HG02642 (cell line): Measurements from ENCODE around the gene IL10RA.
"Not testable (repeated sequence)": the region's sequence is repeated elsewhere in the genome, so short reads cannot be mapped to it uniquely, and the experiment has no call there.

Experiments used
- ATAC-seq: cut with Tn5 transposase; IDR thresholded peaks from one replicate; pipeline ENCODE4 v1.9.1; 2021; ENCODE audit warnings: mild to moderate bottlenecking; ENCODE audit not compliant: unreplicated experiment, poor library complexity

IL10RA gene

GRCh38 chr11:117985953-117986887 is at the start of gene IL10RA:
TSS of gene IL10RA (plus strand) at chr11:117986394. CDS start at chr11:117986468, 74 bp downstream.
- peak; percentile 91 for ATAC-seq

GRCh38 chr11:117936973-117937372 is 49.2 kb upstream of the IL10RA start:
- no peak for ATAC-seq

- ATAC-seq = no peak
Observed at GRCh38 chr11:117940736-117941135, 45.5 kb upstream of the IL10RA start.

- no peak for ATAC-seq
Observed at GRCh38 chr11:117941163-117941707, 45.0 kb upstream of the IL10RA start.

GRCh38 chr11:117941976-117942654 is 44.1 kb upstream of the IL10RA start:
- ATAC-seq = no peak

- peak; percentile 41 for ATAC-seq
Observed at GRCh38 chr11:117944554-117944953, 41.6 kb upstream of the IL10RA start.

GRCh38 chr11:117945047-117945810 is 41.0 kb upstream of the IL10RA start:
- ATAC-seq = no peak

- ATAC-seq = peak; percentile 14
Observed at GRCh38 chr11:117946156-117946841, 39.9 kb upstream of the IL10RA start.

GRCh38 chr11:117946842-117947526 is 39.2 kb upstream of the IL10RA start:
- peak; percentile 50 for ATAC-seq

GRCh38 chr11:117947751-117948150 is 38.4 kb upstream of the IL10RA start:
- ATAC-seq = not testable (repeated sequence)

GRCh38 chr11:117948466-117948865 is 37.7 kb upstream of the IL10RA start:
- ATAC-seq = not testable (repeated sequence)

- ATAC-seq = no peak
Observed at GRCh38 chr11:117949062-117949461, 37.1 kb upstream of the IL10RA start.

GRCh38 chr11:117950301-117950700 is 35.9 kb upstream of the IL10RA start:
- ATAC-seq = no peak

- ATAC-seq = no peak
Observed at GRCh38 chr11:117950993-117951961, 34.9 kb upstream of the IL10RA start.

GRCh38 chr11:117953024-117953671 is 33.0 kb upstream of the IL10RA start:
- ATAC-seq = no peak

GRCh38 chr11:117958949-117959348 is 27.2 kb upstream of the IL10RA start:
- no peak for ATAC-seq

- no peak for ATAC-seq
Observed at GRCh38 chr11:117959438-117960149, 26.6 kb upstream of the IL10RA start.
